Duodenal mucosa (tissue), 2 donors: ENCODE data around the gene AGL.
"Not testable (repeated sequence)": the region's sequence is repeated elsewhere in the genome, so short reads cannot be mapped to it uniquely, and the experiment has no call there.

ENCODE experiments used
- H3K27ac ChIP-seq: one replicate; pipeline ENCODE4 v1.7.0; 2013; ENCODE audit warnings: low read depth, low read length
- H3K27me3 ChIP-seq, 2 donors: one replicate each; pipeline ENCODE4 v1.7.0; 2013; ENCODE audit warnings: low read length in 2 of 2, control low read depth in 1 of 2; ENCODE audit not compliant: insufficient read depth in 2 of 2, control insufficient read depth in 1 of 2
- H3K36me3 ChIP-seq, 2 donors: one replicate each; pipeline ENCODE4 v1.7.0; 2013; ENCODE audit warnings: low read length in 2 of 2, control low read depth in 1 of 2; ENCODE audit not compliant: insufficient read depth in 2 of 2, control insufficient read depth in 1 of 2
- H3K4me1 ChIP-seq, 2 donors: one replicate each; pipeline ENCODE4 v1.7.0; 2013; ENCODE audit warnings: low read length in 2 of 2, control low read depth in 1 of 2; ENCODE audit not compliant: insufficient read depth in 2 of 2, control insufficient read depth in 1 of 2
- H3K4me3 ChIP-seq, 2 donors: one replicate each; pipeline ENCODE4 v1.7.0; 2013; ENCODE audit warnings: low read length in 2 of 2, low read depth in 1 of 2
- H3K9ac ChIP-seq, 2 donors: one replicate each; pipeline ENCODE4 v1.7.0; 2013; ENCODE audit warnings: low read length in 2 of 2, low read depth in 1 of 2
- H3K9me3 ChIP-seq, 2 donors: one replicate each; pipeline ENCODE4 v1.7.0; 2013; ENCODE audit warnings: low read length in 2 of 2, control low read depth in 1 of 2; ENCODE audit not compliant: control insufficient read depth in 1 of 2

The AGL gene

GRCh38 chr1:99869723-99870122 lies 19.6 kb downstream of the AGL start:
- H3K4me3 ChIP-seq = no peak overlapping the region
- peaks cover 3 to 5% of the 10 kb centered on the region in 2 donors for H3K36me3 ChIP-seq
- no peak overlapping the region for H3K27ac ChIP-seq
- H3K9me3 ChIP-seq = no peaks in the 10 kb centered on the region
- no peaks in the 10 kb centered on the region for H3K4me1 ChIP-seq
- H3K9ac ChIP-seq = no peak overlapping the region
- H3K27me3 ChIP-seq = no peaks in the 10 kb centered on the region

GRCh38 chr1:99872063-99872462 lies 21.9 kb downstream of the AGL start:
- Histone ChIP-seq H3K9me3 (no peaks in the 10 kb centered on the region), H3K27ac (no peak overlapping the region), H3K4me1 (no peaks in the 10 kb centered on the region), H3K36me3 (peaks cover 0 to 5% of the 10 kb centered on the region in 2 donors), H3K9ac (no peak overlapping the region), H3K27me3 (no peaks in the 10 kb centered on the region), H3K4me3 (no peak overlapping the region)

- H3K4me1 ChIP-seq = no peaks in the 10 kb centered on the region
- no peaks in the 10 kb centered on the region for H3K9me3 ChIP-seq
- H3K27me3 ChIP-seq = no peaks in the 10 kb centered on the region
- H3K36me3 ChIP-seq = peaks cover 2 to 21% of the 10 kb centered on the region in 2 donors
- no peak overlapping the region for H3K9ac ChIP-seq
- no peak overlapping the region for H3K4me3 ChIP-seq
- no peak overlapping the region for H3K27ac ChIP-seq
Observed at GRCh38 chr1:99877568-99877967, 27.4 kb downstream of the AGL start.

GRCh38 chr1:99886179-99886578 lies 36.0 kb downstream of the AGL start:
- H3K4me1 ChIP-seq = no peaks in the 10 kb centered on the region
- peaks cover 15 to 36% of the 10 kb centered on the region in 2 donors for H3K36me3 ChIP-seq
- no peak overlapping the region for H3K4me3 ChIP-seq
- no peak overlapping the region for H3K9ac ChIP-seq
- no peaks in the 10 kb centered on the region for H3K9me3 ChIP-seq
- no peaks in the 10 kb centered on the region for H3K27me3 ChIP-seq
- no peak overlapping the region for H3K27ac ChIP-seq

GRCh38 chr1:99886841-99887240 lies 36.7 kb downstream of the AGL start:
- no peaks in the 10 kb centered on the region for H3K4me1 ChIP-seq
- no peak overlapping the region for H3K4me3 ChIP-seq
- H3K9ac ChIP-seq = no peak overlapping the region
- H3K36me3 ChIP-seq = peaks cover 13 to 30% of the 10 kb centered on the region in 2 donors
- H3K27ac ChIP-seq = no peak overlapping the region
- H3K9me3 ChIP-seq = no peaks in the 10 kb centered on the region
- H3K27me3 ChIP-seq = no peaks in the 10 kb centered on the region

GRCh38 chr1:99887890-99888289 lies 37.7 kb downstream of the AGL start:
- no peaks in the 10 kb centered on the region for H3K4me1 ChIP-seq
- H3K9ac ChIP-seq = no peak overlapping the region
- peaks cover 13 to 28% of the 10 kb centered on the region in 2 donors for H3K36me3 ChIP-seq
- H3K27me3 ChIP-seq = no peaks in the 10 kb centered on the region
- H3K27ac ChIP-seq = no peak overlapping the region
- no peak overlapping the region for H3K4me3 ChIP-seq
- H3K9me3 ChIP-seq = no peaks in the 10 kb centered on the region

GRCh38 chr1:99891997-99892396 lies 41.8 kb downstream of the AGL start:
- no peak overlapping the region for H3K27ac ChIP-seq
- H3K9ac ChIP-seq = no peak overlapping the region
- no peaks in the 10 kb centered on the region for H3K9me3 ChIP-seq
- peaks cover 13 to 14% of the 10 kb centered on the region in 2 donors for H3K36me3 ChIP-seq
- H3K4me3 ChIP-seq = no peak overlapping the region
- no peaks in the 10 kb centered on the region for H3K4me1 ChIP-seq
- H3K27me3 ChIP-seq = no peaks in the 10 kb centered on the region

- not testable (repeated sequence) for H3K27ac ChIP-seq, H3K4me3 ChIP-seq, H3K4me1 ChIP-seq, H3K9ac ChIP-seq, H3K9me3 ChIP-seq, H3K27me3 ChIP-seq
- H3K36me3 ChIP-seq = peaks cover 5 to 16% of the 10 kb centered on the region in 2 donors
Observed at GRCh38 chr1:99903278-99903677, 53.1 kb downstream of the AGL start.

GRCh38 chr1:99906535-99906934 lies 56.4 kb downstream of the AGL start:
- Histone ChIP-seq H3K36me3 (peaks cover 5 to 24% of the 10 kb centered on the region in 2 donors), H3K4me3 (no peak overlapping the region), H3K4me1 (no peaks in the 10 kb centered on the region), H3K9ac (no peak overlapping the region), H3K27ac (no peak overlapping the region), H3K9me3 (peaks cover 0 to 2% of the 10 kb centered on the region in 2 donors), H3K27me3 (no peaks in the 10 kb centered on the region)

- Histone ChIP-seq H3K4me3 (no peak overlapping the region), H3K9me3 (no peaks in the 10 kb centered on the region), H3K9ac (no peak overlapping the region), H3K27me3 (no peaks in the 10 kb centered on the region), H3K4me1 (no peaks in the 10 kb centered on the region), H3K27ac (no peak overlapping the region), H3K36me3 (peaks cover 6 to 18% of the 10 kb centered on the region in 2 donors)
Observed at GRCh38 chr1:99917214-99917613, 67.1 kb downstream of the AGL start.

- Histone ChIP-seq H3K9ac (no peak overlapping the region), H3K9me3 (no peaks in the 10 kb centered on the region), H3K36me3 (peaks cover 3 to 10% of the 10 kb centered on the region in 2 donors), H3K27ac (no peak overlapping the region), H3K4me1 (no peaks in the 10 kb centered on the region), H3K4me3 (no peak overlapping the region), H3K27me3 (no peaks in the 10 kb centered on the region)
Observed at GRCh38 chr1:99919220-99919619, 69.1 kb downstream of the AGL start.
